HG03521 (cell line): ENCODE data around the gene SMIM41.

ENCODE experiments used
- ATAC-seq: cut with Tn5 transposase; IDR thresholded peaks from one replicate; pipeline ENCODE4 v1.9.1; 2021; ENCODE audit warnings: mild to moderate bottlenecking, moderate library complexity; ENCODE audit not compliant: unreplicated experiment

SMIM41 gene

DNA sequence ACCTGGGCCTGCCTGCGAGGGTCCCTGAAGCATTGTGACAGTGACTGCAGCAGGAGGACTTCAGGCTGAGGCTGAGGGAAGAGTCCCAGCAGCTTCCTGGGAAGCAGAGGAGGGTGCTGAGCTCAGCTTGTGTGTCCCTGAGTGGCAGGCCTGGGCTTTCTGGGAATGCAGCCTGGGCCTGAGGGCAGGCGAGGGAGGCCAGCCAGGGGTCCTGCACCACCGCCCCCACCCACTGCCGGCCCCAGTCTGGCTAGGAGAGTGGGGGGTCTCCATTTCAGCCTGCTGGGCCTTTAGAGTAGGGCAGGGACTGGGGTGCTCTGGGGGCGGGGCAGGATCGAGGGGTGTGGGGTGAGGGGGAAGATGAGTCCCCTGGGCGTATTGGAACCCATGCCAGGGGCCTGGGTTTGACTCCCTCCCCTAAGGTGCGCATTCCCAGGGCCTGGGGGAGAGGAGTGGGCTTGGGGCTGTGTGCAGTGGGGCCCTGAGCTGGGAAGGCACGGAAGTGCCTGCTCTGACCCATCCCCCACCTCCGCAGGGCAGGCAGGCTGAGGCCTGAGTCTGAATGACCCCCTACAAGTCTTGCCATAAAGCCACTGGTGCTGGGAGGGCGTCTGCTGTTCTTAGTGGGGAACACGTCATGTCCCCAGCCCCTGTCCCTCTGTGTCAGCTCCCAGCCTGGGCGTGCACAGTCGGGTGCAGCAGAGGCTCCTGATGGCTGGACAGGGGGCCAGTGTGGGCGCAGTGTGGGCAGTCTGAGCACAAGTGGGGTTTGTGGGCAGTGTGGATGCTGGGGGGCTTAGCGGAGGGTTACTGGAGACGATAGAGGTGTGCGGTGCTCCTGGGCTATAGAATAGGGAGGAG lies 66.0 kb downstream of the SMIM41 start:
- no peak for ATAC-seq

DNA sequence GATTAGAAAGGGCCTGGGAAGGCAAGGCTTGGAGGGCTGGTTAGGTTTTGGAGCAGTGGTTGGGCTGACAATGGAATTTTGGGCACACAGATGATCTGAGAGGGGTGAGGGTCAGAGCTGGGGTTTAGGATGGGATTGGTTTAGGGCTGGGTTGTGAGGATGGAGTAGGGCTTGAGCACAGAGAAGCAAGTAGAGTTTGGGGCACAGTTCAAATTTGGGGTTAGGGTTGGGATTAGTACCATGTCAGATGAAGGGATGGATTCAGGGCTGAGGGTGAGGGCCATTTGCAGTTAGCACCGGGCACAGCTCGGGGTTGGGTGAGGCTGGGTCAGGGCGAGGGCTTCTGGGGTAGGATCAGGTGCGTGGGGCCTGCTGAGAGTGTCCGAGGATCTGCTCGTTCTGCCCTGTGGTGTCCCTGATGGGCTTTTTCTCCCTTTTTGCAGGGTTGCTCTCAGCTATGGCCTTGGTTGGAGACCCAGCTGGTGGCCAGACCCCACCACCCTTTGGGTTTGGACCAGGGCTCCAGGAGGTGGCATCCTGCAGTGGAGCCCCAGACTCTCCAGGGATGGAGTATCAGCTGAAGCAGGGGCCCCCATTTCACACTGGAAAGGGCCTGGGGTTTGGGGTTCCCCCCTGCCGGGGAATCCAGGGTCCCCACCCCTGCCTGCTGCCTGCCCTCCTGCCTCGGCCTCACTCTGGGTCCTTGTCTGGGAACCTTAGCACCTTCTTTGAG lies 66.8 kb downstream of the SMIM41 start:
- no peak for ATAC-seq

DNA sequence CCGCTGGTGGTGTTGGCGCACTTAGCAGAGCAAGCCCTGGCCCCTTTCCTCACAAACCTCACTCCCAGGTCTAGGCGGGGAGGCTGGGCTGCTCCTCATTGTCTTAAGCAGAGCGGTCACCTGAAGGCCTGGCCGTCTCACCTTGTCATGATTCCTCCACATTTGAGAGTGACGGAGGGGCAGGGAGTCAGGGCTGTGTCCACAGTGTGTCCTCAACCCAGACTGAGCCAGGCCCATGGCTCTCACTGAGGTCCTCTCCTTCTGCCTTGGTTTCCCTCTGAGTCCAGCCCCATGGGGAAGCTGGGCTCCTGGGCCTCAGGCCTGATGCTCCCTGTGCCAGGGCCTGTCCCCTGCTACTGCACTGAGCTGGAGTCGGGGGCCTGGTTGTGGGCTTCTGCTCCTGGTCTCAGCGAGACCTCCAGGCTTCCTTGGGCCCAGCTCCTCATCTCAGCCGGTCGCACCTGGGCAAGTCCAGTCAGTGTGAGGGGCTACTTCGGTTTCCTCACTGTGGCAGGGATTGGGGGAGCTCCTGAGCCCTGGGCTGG lies 67.4 kb downstream of the SMIM41 start:
- ATAC-seq, result no peak

DNA sequence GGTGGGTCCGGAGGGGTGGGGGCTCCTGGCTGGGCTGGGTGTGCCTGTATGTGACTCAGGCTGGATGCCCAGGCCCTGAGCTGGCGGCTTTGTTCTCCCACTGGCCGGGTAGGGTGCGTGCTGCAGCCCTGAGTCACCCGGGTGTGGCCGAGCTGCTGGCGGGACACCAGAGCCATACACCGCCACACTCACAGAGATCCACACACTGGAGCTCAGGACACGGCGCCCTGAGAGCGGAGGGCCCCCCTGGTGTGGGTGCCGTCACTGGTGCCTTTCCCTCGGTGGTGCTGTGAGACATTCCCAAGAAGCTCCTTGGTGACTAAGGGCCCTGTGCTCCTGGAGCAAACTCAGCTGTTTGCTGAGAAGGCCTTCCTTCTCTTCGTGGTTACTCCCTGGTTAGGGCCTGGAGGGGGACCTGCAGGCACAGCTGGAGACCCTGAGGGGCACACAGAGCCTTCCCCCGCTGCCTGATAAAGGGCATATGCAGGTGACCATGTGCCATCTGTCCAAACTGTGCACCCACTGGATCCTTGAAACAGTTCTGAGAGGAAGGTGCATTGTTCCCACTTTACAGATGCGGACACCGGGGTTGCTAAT lies 68.0 kb downstream of the SMIM41 start:
- no peak for ATAC-seq

DNA sequence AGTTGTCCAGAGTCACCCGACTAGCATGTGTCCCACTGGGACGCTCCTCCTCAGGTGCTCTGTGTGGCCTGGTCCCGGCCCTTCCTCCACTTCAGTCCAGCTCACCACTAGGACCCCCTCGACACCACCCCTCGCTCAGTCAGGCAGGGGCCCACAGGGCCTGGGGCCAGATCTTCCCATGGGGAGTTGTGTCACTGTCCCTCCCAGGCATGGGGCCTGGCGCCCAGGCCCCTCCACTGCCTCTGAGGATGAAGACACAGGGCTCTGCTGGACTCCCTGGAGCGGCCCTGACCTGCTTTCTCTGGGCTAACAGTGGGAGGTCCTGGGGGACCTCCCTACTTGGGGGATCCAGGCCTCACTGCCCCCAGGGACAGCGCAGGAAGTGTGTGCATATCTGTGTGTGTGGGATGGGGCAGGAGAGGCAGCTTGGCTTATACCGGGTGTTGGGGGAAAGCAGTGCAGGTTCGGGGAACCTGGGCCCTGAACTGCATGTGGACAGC lies 68.5 kb downstream of the SMIM41 start:
- no peak for ATAC-seq

DNA sequence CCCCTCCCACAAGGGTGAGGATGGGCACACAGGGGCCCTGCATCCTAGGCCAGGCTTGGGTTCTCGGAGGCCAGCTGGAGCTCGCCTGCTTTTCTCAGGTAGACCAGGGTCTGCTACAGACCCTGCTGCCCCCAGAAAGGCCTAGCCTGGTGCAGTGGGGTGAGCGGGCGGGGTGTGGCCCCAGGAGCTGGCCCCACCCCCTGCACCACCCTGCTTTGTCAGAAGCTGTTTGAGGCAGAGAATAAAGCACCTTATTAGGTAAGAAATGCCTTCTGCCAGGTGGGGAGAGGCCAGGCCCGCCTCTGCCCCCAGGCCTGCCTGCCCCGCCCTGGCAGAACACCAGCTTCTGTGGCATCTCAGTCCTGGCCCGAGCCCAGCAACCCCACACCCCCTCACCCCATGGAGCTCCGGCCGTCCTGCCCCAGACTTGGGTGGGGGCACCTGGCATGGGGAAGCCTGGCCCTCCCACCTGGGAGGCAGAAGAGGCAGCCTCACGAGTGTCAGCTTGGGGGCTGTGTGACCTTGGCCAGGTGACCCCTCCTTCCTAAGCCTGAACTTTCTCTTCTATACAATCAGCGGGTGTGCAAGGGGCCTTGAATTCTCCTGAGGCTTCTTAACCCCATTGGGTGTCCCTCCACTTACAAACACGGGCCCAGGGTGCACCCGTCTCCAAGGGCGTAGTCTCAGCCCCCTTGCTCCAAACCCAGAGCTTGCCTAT lies 69.1 kb downstream of the SMIM41 start:
- no peak for ATAC-seq

DNA sequence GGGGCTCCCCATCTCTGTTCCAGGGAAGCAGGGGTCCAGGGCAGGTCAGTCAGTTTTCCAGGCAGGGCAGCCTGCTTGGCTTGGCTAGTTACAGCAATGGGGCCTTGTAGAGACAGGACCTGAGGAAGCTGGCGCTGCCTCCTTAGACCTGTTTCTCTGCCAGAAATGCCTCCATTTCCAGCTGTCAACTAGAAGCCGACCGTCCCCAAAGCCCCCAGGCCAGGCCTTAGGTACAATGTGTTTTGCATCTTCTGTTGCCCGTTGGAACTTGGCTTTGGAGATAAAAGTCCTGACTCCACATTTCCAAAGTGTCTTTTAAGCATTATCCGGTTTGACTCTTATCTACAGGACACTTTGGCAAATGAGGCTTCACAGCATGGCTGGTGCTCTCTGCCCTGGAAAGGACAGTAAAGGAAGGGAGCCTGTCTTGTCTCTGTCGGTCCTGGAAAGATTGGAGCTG lies 69.7 kb downstream of the SMIM41 start:
- ATAC-seq, result no peak

DNA sequence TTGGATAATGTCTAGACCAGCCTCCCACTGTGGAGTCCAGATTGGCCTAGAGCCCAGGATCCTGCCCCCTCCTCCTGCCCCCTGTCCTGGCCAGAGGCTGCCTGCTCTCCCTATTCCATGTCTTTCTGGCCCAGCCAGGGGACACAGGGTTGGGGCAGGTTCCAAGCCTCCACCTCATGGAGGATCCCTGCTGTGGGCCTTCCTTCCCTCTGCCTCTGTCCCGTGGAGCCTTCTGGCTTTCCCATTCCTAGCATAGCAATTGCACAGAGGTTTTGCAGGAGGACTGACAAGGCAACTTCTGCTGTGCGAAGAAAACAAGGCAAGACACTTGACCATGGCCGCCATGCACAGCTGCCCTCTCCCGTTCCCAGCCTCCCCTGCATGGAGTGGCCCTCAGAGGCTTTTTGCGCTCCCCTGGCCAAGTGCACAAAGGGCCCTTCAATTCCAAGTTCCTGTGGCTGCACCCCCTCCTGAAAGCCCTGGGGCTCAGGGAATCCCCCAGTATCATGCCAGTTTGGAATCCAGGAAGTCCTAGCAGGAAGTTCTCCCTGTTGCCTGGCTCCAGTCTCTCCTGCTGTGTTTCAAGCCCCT lies 70.2 kb downstream of the SMIM41 start:
- ATAC-seq, result no peak

DNA sequence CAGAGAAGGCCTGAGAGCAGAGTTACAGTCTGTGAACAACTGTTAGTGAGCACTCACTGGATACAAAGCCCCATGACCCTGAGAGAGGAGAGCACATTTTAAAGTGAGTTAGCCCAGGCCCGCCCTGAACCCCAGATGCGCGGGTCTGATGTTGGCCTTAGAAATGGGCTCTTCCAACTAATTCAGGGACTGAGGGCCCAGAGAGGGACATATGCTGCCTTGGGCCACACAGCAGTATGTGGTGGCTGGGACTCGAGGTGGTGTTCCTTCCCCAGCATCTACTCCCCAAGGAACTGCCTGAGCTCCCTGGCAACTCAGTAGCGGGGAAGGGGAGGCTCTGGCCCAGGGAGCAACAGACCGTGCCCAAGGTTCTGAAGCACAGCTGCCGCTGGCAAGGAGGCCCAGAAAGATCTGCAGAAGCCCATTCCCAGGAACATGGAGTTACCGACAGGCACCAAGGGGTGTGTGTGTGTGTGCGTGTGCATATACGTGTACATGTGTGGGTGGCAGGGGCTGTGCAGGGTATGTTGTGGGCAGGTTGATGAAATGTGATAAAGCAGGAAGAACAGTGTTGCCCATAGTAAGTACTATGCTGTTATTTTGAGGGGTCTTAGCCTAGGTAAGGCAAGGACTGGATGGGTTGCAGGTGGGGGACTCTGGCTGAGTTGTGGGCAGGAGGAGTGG lies 71.8 kb downstream of the SMIM41 start:
- ATAC-seq, result no peak

DNA sequence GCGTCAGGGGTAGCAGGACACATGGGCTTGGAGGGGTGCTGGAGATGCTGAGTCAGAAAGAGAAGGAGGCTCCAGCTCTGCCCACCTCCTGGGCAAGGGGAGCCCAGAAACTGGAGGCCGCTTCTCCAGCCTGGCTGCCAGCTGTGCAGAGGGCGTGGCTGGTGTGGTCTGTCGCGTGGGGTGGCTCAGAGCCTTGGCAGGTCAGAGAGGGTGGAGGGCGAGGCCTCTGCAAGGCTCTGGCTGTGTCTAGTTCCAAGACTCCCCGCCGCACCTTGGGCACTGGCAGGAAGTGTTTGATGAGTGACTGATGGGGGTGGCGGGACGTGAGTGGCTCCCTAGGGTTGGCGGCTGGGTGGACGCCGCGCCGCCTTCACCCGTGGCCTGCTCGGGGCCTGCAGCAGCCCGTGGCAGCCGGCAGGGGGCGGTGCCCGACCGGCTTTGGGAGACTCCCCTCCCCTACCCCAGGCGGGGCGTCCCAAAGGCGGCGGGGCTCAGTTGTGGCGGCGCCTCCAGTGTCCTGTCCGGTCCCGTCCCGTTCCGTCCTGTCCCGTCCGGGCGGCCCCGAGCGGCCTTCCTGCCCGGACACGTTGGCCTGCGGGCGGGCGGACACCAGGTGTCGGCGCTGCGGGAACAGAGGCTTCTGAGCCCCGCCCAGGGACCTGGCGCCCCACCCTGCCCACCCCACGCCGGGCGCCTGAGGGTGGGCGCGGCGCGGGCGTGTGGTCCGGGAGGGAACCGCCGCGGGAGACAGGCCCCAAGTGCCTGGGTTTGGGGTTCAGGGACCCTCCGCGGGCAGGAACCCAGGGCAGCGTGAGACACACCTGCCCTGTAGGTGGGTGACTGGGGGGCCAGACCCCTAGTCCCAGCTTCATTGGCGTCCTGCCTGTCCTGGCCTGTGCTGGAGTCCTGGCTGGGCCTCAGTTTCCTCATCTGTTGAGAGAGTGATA lies 72.6 kb downstream of the SMIM41 start:
- no peak for ATAC-seq

DNA sequence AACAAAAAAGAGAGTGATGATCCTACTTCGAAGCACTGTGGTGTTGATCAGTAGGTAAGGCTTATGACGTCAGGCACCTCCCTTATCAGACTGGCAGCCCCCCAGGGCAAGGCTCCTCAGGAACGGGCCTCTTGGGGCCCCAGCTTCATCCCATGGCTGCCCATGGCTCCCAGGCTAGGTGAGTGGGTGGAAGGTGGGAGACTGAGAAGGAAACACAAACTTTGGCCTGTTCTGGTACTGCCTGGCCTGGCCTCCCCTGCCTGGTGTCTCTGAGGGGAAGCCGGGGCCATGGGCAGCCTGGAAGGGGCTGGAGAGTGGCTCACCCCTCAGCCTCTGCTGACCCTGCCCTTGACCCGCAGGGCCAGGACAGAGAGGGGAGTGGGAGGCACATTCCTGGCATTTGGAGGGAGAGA lies 73.4 kb downstream of the SMIM41 start:
- no peak for ATAC-seq

DNA sequence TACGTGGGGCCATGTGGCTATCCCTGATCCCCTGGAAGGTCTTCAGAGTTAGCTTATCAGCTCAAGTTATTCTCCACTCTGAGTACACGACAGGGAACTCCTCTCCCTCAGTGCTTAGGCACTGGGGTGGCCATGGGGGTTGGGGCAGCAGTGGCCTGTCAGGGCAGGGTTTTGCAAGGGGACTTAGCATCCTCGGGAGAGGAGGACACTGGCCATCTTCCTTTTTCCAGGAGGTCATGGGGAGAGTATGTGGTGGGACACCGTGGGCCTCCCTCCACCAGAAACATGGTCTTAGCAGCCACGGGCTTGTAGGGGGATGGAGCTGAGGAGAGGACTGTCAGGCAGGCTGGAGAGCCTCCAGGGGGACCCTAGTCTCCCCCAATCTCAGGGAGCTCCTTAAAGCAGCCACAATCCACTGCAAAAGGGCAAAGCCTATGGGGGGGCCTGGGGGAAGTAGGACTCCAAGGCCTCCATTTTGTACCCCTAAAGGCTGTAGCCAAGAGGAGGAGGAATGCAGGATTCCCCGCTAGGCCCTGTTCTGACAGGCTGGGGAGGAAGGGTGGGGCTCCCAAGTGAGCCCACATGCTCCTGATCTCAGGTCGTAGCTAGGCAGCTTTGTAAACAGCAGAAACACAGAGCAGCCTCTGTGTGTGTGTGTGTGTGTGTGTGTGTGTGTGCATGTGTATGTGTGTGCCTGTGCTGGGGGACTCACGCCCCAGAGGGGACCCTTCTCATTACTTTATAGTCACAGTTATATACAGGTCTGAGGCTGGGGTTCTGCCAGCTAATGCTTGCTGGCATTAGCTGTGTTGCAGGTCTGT lies 75.8 kb downstream of the SMIM41 start:
- ATAC-seq, result no peak

DNA sequence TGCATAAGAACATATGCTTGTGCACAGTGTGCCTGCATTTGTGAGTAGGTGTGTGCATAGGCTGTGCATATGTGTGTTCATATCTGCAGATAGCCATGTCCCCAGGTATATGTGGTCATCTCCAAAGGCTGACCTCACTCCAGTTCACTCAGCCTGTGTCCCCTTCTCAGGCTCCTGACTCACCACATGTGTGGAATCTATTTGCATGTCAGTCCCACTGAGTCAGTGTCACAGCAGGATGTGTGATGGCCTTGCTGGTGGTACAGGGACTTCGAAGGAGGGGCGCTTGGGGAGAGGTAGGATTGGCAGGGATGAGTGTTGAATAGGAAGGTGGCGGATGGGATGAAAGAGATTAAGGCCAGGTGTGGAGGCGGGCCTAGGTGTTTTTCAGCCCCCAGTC lies 76.8 kb downstream of the SMIM41 start:
- no peak for ATAC-seq

DNA sequence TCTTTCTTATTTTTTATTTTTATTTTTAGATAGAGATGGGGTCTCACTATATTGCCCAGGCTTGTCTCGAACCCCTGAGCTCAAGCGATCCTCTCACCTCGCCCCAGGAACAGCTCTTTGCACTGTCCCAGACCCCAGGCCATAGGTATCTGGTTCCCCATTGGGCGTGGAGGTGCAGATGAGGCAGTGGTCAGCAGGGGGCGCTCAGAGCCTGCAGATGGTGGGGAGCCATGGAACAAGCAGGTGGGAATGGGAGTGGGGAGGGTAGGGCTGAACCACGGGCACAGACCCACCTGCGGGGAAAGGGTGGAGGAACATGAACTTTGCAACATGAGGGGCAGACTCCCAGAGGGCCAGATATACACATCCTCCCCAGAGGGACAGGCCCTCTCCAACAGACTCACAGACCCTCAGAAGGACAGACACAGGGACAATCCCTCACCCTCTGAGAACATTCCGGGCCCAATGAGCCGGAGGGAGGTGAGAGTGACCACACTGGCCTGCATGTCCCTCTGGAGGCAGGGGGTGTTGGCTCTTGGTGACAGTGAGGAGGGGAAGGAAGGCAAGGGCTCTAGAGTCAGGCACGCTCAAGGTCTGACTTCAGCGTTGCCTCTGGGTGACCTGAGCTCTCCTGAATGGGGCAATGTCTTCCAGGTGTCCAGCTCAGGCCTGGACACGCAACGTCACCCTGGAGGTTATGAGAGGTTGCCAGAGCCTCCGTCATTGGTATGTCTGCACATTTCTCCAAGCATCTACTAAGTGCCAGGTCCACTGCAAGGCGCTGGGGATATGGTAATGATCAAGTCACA lies 77.5 kb downstream of the SMIM41 start:
- ATAC-seq, result peak; percentile 56

DNA sequence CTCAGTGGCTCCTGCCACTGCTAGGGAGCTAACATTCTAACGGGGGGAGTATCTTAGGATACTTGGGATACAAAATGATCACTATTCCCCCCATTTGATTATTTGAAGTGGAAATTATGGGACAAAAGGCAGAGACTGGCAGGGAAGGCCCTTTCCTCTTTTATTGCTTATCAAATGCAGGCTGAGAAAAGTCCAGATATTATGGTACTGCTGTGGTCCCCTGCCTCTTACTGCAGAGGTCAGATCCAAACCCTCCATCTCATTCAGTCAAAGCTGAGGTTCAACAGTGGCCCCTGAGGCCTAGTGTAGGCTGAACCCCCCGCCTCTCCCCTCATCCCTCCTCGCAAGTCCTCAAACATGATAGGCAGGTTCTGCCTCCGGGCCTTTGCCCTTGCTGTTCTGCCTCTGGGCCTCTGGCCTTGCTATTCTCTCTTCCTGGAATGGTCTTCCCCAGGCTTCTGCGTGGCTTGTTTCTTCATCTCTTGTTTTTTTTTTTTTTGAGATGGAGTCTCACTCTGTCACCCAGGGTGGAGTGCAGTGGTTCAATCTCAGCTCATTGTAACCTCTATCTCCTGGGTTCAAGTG lies 78.2 kb downstream of the SMIM41 start:
- no peak for ATAC-seq
